Fibroblast of lung (primary cell): ENCODE results near the gene SLC6A4.

ENCODE experiments used
- EZH2 ChIP-seq: IDR thresholded peaks from 2 replicates; pipeline ENCODE4 v1.5.1; 2012; ENCODE audit warnings: low read length, control low read depth, mild to moderate bottlenecking; ENCODE audit errors: missing control alignments
- TF ChIP-seq, protein P1 (sequence below), 2 donors: IDR thresholded peaks in 1 of 2; conservative IDR thresholded peaks in 1 of 2; 1 replicate in 1 of 2; 2 replicates in 1 of 2; pipeline ENCODE4 v1.5.1; 2011 to 2012; ENCODE audit warnings: low read length in 2 of 2, control low read depth in 1 of 2, inconsistent platforms in 1 of 2, low read depth in 1 of 2, mild to moderate bottlenecking in 1 of 2

GRCh38 chr17:30236297-30236624, 764 bp upstream of the SLC6A4 start:
- TF ChIP-seq, protein P1, sequence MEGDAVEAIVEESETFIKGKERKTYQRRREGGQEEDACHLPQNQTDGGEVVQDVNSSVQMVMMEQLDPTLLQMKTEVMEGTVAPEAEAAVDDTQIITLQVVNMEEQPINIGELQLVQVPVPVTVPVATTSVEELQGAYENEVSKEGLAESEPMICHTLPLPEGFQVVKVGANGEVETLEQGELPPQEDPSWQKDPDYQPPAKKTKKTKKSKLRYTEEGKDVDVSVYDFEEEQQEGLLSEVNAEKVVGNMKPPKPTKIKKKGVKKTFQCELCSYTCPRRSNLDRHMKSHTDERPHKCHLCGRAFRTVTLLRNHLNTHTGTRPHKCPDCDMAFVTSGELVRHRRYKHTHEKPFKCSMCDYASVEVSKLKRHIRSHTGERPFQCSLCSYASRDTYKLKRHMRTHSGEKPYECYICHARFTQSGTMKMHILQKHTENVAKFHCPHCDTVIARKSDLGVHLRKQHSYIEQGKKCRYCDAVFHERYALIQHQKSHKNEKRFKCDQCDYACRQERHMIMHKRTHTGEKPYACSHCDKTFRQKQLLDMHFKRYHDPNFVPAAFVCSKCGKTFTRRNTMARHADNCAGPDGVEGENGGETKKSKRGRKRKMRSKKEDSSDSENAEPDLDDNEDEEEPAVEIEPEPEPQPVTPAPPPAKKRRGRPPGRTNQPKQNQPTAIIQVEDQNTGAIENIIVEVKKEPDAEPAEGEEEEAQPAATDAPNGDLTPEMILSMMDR (conservative IDR thresholded peaks at IDR 0.05 in 1 of 2, IDR thresholded peaks at IDR 0.05 in 1 of 2; ENCODE audit: low read depth in 1 of 2, low read length in 2 of 2) = no peak
- TF ChIP-seq EZH2 = no peak
